Fibroblast of skin of left biceps (primary cell): ENCODE results near the gene NATD1.

Source experiments
- DNase-seq, 2 experiments: peaks; one replicate each; pipeline ENCODE4 v3.0.0-alpha.2; 2013; ENCODE audit warnings: low read depth in 2 of 2

NATD1 gene

GRCh38 chr17:21252796-21253645 is at the start of gene NATD1:
Gene NATD1 (minus strand): TSS chr17:21253410. CDS start chr17:21253264, 146 bp downstream.
- DNase-seq, result peak; percentile 46 to 47

- no peak for DNase-seq
Measured at GRCh38 chr17:21301593-21302550, 48.7 kb upstream of the NATD1 start.

- DNase-seq, result no peak
Measured at GRCh38 chr17:21300601-21301571, 47.7 kb upstream of the NATD1 start.

- DNase-seq, result no peak
Measured at GRCh38 chr17:21299981-21300600, 46.9 kb upstream of the NATD1 start.

- no peak for DNase-seq
Measured at GRCh38 chr17:21298983-21299519, 45.8 kb upstream of the NATD1 start.

- DNase-seq, result no peak
Measured at GRCh38 chr17:21298056-21298982, 45.1 kb upstream of the NATD1 start.

GRCh38 chr17:21297597-21297996 is 44.4 kb upstream of the NATD1 start:
- no peak for DNase-seq

GRCh38 chr17:21297026-21297520 is 43.9 kb upstream of the NATD1 start:
- DNase-seq, result no peak

GRCh38 chr17:21296097-21297025 is 43.2 kb upstream of the NATD1 start:
- no peak for DNase-seq

GRCh38 chr17:21295036-21295952 is 42.1 kb upstream of the NATD1 start:
- no peak for DNase-seq

- DNase-seq, result no peak
Measured at GRCh38 chr17:21294321-21295035, 41.3 kb upstream of the NATD1 start.

GRCh38 chr17:21293831-21294210 is 40.6 kb upstream of the NATD1 start:
- DNase-seq, result no peak

GRCh38 chr17:21292867-21293830 is 39.9 kb upstream of the NATD1 start:
- DNase-seq, result no peak

- no peak for DNase-seq
Measured at GRCh38 chr17:21291862-21292261, 38.7 kb upstream of the NATD1 start.

- DNase-seq, result no peak
Measured at GRCh38 chr17:21291357-21291756, 38.1 kb upstream of the NATD1 start.
